H4 (cell line): ENCODE measurements around the gene PRR22. TPM values are rescaled to one million over a fixed set of nuclear protein-coding genes. Genes with fewer than 3 reads are reported as not detected.

Experiments used
- DNase-seq: peaks from one replicate; pipeline ENCODE4 v3.0.0-alpha.2; 2015; ENCODE audit warnings: low spot score
- total RNA-seq: library from RNA; depleted of rRNA; stranded (reverse); fragments of >200 nt; shearing (Covaris generic); gene quantifications from 2 replicates; pipeline ENCODE4 v1.2.3, GENCODE V29; 2014; rRNA removed

Gene PRR22
- 0.25 TPM in 1 of 2 replicates, not detected in the other for total RNA-seq

DNA sequence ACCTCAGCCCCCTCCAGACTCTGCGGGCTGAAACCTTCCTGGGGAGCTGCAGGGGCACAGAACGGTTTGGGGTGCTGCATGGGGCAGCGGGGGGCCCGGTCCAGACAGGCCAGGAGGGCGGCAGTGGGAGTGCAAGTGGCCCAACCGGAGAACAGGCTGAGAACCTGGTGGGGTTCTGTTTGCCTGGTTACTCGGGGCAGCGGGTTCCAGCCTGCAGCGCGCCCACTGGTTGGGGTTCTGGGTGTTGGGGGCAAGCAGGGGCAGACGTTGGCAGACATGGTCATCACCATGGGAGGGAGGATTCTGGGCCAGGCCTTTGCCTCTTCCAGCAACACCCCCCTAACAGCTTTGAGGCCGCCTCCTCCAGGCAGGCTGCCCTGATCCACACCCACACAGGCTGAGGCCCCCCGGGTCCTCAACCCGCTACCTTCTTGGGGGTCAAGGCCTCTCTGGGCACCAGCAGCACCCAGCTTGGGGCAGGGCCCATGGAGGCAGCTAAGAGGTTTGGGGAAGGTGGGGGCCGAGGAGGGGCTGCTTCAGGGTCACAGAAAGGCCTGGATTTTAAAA is at the start of gene PRR22:
TSS of gene PRR22 (minus strand) at position 166 of the 567 bp plus-strand sequence. CDS start at position 80, 86 bp downstream.
- no peak for DNase-seq

GRCh38 chr19:5832527-5833216 is 48.1 kb upstream of the PRR22 start:
- no peak for DNase-seq

DNA sequence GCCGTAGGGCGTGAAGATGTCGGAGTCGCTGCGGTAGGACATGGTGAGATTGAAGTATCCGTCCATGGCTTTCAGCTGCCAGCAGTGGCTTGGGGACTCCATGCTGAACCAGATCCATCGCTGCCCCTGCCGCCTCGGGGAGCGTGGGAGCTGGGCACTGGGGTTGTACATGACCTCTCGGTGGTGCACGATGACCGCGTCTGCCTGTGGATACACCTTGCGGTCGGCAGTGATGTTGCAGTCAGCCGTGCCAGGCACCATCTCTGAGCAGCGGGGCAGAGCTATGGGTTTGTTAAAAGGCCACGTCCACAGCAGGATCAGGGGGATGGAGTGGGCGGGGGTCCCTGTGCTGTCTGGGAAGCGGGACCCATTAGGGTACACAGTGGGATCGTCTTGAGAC is 47.5 kb upstream of the PRR22 start:
- DNase-seq, result no peak

GRCh38 chr19:5831159-5831558 is 46.6 kb upstream of the PRR22 start:
- DNase-seq, result no peak

GRCh38 chr19:5829567-5830310 is 45.2 kb upstream of the PRR22 start:
- DNase-seq, result no peak

- no peak for DNase-seq
Observed at GRCh38 chr19:5828661-5829566, 44.4 kb upstream of the PRR22 start.

- peak; percentile 91 for DNase-seq
Observed at GRCh38 chr19:5827891-5828660, 43.5 kb upstream of the PRR22 start.

DNA sequence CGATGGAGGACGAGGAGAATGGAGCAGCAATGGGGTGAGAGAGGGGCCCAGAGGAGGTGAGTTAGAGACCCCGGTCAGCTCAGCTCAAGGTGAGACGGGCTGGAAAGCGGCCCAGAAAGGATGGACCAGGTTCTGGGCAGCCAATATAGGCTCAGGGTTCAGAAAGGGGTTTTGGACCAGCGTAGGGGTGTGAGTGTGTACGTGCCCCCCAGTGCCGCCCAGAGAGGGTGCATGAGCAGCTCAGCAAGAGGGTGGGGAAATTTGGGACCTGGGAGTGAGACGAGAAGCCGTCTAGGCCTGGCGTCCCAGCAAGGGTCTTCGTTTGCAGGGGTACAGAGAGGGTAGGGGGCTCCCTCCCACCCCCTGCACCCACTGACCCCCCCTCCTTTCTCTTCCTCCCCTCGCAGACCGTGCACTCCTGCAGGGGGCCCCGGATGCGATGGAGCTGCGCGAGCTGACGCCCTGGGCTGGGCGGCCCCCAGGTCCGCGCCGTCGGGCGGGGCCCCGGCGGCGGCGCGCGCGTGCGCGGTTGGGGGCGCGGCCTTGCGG is 42.9 kb upstream of the PRR22 start:
- no peak for DNase-seq

GRCh38 chr19:5826531-5827341 is 42.2 kb upstream of the PRR22 start:
- DNase-seq, result no peak

- DNase-seq, result no peak
Observed at GRCh38 chr19:5825178-5825577, 40.6 kb upstream of the PRR22 start.

- DNase-seq, result no peak
Observed at GRCh38 chr19:5824751-5825150, 40.2 kb upstream of the PRR22 start.

DNA sequence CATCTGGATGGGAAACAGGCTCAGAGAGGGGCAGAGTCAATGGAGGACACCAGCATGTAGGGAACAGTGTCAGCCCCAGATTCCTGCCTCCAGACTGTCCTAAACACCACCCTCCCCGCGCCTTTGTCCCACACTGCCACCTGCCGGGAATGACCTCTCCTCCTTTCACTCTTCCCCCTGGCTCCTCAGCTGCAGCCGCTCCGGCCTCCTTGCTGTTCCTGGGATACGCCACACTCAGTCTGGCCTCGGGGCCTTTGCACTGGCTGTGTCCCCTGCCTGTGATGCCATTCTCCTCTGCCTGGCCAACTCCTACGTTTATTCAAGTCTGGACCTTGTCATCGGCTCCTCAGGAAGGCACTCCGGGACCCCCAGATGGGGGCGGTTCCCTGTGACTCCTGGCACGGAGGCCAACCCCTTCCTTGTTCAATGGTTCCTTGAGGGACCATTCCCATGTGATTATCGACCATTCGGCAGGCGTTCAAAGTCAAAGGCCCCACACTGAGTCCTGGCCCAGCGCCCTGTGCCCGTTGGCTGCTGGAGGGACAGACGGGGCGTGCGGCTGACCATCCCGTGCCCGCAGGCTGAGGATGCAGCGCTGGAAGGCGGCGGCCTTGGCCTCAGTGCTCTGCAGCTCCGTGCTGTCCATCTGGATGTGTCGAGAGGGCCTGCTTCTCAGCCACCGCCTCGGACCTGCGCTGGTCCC is 39.2 kb upstream of the PRR22 start:
- no peak for DNase-seq

DNA sequence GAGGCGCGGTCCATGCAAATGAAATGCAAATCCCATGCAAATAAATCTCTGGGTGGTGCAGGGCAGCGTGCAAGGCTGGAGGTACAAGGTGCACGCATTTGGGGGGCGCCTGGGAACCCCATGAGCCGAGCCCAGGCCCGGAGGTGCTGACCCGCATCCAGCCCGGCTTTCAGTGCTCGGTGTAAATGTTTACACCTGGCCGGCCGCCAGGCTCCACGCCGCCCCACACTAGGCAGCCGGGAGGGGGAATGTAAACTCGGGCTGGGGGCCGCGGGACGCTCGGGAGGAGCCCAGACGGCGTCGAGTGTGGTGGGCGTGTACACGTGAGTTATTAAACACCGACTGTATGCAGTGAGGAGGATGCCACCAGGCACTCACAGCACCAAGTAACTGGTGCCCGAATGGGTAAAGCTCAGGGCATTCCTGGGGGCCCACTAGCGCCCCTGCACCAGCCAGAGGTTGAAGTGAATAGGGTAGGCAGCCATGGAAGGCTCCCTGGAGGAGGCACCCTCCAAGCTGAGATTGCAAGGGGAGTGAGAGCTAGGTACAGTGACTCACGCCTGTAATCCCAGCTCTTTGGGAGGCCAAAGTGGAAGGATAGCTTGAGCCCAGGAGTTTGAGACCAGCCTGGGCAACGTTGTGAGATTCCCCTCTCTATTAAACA is 37.8 kb upstream of the PRR22 start:
- no peak for DNase-seq

DNA sequence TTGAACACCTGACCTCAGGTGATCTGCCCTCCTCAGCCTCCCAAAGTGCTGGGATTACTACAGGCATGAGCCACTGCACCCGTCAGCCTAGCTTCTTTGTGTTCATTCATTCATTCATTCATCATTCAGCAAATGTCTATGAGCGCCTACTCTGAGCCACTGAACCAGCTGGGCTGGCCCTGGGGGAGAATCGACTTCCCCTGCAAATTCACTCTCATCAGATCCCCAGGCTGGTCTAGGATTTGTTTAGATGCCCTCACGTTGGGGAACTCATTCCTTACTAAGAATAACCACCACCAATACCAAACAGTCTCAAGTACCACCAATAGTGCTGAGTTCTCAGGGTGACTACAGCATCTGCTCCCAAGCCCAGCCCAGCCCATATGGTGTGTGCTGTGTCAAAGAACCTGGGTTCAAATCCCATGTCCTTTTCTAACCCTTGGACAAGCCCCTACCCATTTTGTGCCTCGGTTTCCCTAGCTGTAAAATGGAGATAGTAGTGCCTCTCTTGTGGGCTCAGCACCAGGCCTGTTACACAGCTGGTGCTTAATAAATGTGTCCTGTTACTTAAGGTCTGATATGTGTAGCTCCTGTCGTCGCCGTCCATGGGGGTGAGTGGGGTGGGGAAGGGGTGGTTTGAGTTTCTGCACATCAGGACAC is 37.1 kb upstream of the PRR22 start:
- DNase-seq, result no peak

DNA sequence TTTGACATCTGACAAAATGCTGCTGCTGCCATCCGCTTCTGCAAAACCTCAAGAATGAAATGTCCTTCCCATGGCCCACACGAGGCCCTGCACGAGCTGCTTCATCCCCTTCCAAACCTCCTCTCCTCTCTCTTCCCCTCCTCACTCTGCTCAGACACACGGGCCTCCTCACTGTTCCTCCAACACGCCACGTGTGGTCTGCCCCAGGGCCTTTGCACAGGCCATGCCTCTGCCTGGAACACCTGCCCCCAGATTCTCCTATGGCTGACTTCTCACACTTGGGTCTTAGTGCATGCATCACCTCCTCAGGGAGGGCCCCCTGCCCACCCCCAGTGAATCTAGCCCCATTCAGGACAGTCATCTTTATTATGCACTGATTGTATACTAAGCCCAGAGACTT is 36.2 kb upstream of the PRR22 start:
- DNase-seq, result no peak

- no peak for DNase-seq
Observed at GRCh38 chr19:5818594-5818993, 34.0 kb upstream of the PRR22 start.

GRCh38 chr19:5817218-5817617 is 32.7 kb upstream of the PRR22 start:
- no peak for DNase-seq

GRCh38 chr19:5814852-5815246 is 30.3 kb upstream of the PRR22 start:
- DNase-seq, result no peak
